Stimulated activated CD8-positive, alpha-beta memory T cell treated with anti-CD3 and anti-CD28 coated beads, Interleukin-15, amount 100 ng/mL, for 24 hours (primary cell): ENCODE data around the gene EXOC1L.
"Not testable (repeated sequence)": the region's sequence is repeated elsewhere in the genome, so short reads cannot be mapped to it uniquely, and the experiment has no call there.

ENCODE experiments used
- DNase-seq: peaks from one replicate; pipeline ENCODE4 v3.0.0-alpha.2; 2020; ENCODE audit warnings: low read depth

EXOC1L gene

DNA sequence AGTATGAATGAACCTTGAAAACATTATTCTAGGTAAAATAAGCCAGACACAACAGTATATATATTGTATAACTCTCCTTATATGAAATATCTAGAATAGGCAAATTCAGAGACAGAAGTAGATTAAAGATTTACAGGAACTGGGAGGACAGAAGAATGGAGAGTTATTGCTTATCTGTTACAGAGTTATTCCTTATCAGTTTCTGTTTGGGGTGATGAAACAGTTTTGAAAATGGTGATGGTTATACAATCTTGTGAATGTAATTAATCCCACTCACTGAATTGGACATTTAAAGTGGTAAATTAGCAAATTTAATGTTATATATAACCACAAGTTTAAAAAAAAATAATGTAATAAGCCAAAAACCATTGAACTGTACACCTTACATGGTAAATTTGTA, 19.4 kb downstream of the EXOC1L start:
- DNase-seq: no peak

DNA sequence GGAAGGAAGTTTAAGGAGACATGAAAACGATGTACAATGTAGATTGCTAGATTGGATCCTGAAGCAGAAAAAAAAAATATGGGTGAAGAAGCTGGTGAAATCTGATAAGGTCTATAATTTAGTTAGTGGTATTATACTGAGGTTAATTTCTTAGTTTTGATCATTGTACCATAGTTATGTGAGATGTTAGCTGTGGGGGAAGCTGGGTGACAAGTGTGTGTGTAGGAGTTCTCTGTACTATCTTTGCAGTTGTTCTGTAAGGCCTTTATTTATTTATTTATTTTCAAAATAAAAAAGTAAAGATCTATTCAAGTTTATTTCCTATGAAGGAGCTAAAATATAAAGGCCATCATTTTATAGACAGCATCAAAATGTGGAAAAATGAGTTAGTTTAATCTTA, 21.4 kb downstream of the EXOC1L start:
- no peak for DNase-seq

DNA sequence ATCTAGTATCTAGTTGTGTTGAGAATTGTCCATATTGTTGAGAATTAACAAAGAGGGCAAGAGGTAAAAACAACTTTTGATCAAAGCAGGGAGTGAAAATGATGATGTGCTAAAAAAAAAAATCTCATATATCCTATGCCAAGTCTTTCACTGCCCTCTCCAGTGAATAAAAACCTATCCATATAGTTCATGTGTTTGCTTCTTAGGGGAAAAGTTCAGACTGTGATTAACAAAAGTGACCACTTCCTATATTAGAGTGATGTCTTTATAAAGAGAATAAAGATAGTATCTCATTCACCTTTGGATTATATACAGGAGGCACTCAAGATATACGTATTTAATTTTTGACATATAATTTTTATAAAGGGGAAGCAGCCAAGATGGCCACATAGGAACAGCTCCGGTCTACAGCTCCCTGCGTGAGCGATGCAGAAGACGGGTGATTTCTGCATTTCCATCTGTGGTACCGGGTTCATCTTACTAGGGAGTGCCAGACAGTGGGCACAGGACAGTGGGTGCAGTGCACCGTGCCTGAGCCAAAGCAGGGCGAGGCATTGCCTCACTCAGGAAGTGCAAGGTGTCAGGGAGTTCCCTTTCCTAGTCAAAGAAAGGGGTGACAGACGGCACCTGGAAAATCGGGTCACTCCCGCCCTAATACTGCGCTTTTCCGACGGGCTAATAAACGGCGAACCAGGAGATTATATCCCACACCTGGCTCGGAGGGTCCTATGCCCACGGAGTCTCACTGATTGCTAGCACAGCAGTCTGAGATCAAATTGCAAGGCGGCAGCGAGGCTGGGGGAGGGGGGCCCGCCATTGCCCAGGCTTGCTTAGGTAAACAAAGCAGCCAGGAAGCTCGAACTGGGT, 22.0 kb downstream of the EXOC1L start:
- not testable (repeated sequence) for DNase-seq

DNA sequence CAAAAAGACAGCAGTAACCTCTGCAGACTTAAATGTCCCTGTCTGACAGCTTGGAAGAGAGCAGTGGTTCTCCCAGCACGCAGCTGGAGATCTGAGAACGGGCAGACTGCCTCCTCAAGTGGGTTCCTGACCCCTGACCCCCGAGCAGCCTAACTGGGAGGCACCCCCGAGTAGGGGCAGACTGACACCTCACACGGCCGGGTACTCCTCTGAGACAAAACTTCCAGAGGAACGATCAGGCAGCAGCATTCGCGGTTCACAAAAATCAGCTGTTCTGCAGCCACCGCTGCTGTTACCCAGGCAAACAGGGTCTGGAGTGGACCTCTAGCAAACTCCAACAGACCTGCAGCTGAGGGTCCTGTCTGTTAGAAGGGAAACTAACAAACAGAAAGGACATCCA, 22.7 kb downstream of the EXOC1L start:
- not testable (repeated sequence) for DNase-seq

DNA sequence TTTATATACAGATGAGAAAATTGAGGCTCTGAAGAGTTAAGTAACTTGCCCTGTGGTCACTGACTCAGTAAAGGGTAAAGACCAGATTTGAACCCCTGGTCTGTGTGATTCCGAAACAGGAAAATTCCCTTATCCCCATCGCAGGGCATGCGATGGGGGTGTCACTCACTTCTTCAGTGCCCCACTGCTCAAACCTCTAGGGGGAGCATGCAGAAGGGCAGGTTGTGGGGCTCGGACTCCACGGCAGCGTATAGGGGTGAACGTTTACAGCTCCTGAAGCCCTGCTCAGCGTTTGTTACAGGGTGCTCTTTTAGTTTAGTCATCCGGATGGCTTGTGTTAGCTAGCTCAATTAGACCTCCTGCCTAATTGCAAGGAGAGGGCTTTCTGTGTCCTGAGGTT, 30.1 kb downstream of the EXOC1L start:
- DNase-seq: no peak

DNA sequence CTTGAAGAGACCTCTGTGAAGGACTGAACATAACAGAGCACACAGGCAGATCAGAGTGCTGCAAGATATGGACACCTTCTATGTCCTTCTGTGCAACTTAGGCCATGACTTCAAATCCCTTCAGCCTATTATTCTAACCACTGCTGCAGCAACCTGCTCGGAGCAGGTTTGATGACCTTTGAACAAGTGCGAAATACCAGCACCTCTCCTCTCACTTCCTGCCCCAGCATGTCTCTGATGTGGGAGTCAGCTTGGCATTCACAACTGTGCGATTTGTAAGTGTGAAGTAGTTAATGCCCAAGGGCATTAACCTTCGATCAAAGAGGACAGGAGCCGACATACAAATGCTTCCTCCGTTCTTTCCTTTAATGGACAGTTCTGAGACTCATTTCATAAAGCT, 32.3 kb downstream of the EXOC1L start:
- no peak for DNase-seq

DNA sequence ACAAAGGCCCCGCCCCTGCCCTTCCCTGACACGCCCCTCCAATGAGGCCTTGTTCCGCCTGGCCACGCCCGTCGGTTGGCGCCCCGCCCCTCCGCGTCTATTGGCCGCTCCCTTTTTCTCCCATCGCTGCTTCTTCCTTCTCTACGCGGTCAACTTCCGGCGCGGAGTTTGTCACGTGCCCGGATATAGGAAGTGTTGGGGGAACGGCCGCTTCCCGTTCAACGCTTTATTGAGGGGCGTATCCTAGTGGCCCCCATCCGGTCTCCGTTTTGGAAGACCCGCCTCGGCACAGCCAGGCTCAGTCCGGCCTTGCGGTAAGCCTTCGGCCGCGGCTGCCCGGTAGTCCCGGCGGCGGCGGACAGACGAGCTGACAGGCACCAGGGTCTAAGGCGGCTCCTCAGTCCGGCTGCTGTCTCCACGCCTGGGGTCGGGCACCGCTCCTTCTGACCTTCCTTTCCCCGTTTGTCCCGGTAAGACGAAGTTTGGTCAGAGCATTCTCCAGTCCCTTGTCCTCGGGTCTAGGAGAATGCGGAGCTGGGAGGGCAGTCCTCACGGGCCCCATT, 34.0 kb downstream of the EXOC1L start, which contains the start of gene EXOC1:
TSS of gene EXOC1 (plus strand) at position 165 of the 563 bp plus-strand sequence. CDS start 4,676 bp downstream, outside the sequence.
- DNase-seq: peak; percentile 95

DNA sequence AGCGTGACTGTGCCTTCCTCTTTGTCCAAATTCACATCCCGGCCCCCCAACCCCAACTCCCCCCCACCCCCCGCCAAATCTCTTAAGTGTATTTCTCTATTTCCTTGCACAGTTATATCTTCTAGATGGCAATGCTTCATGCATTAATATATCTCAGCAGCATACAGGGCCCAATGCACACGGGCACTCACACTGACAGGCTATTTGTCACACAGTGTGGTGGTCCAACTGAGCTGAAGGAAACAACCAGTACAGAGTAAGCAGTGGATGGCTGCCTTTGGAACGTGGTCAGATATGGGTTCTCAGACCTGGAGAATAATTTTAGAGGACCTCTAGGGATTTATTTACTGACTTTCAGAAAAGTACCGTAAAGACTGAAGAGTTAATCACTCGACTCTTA, 34.5 kb downstream of the EXOC1L start:
- DNase-seq: no peak

DNA sequence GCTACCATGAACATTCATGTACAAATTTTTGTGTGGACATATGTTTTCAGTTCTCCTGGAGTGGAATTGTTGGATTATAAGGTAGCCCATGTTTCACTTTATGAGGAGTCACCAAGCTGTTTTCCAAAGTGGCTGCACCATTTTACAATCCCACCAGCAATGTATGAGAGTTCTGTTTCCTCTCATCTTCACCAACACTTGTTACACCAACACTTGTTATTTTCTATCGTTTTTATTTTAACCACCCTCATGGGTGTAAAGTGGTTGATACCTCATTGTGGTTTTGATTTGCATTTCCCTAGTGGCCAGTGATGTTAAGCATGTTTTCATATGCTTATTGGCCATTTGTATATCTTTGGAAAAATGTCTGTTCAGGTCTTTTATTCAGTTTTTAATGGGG, 38.0 kb downstream of the EXOC1L start:
- DNase-seq: no peak

DNA sequence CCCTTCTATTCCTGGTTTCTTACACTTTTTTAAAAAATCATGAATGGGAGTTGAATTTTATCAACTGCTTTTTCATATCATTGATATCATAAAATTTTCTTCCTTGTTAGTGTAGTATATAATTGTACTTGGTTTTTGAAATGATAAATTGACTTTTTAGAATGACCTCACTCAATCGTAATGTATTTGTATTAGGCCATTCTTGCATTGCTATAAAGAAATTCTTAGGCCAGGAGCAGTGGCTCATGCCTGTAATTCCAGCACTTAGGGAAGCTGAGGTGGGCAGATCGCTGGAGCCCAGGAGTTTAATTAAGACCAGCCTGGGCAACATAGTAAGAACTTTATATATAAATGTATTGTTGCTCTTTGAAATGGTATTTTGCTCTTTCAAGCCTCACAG, 40.1 kb downstream of the EXOC1L start:
- DNase-seq: no peak

DNA sequence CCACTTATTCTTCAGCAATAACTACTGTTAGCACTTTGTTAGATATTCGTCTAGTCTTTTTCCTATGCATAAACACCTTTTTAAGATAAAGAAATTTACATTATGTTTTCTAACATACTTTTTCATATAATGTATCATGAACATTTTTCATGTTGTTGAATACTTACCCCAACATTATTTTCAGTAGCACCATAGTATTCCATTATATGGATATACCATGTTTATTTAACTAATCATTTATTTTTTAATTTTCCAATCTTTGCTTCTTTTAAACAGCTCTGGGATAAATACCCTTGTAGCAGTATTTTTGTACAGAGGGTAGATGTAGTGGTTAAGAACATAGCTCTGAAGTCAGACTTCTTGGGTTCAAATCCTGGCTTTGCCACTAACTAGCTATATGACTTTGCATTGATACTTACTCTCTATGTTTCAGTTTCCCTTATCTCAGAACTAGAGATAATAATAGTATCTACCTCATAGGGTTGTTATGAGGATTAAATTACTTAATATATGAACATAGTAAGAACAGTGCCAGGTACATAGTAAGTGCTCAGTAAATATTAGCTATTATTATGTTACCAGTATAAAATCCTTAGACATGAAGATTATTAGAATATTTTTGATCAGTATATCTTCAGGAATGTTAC, 45.1 kb downstream of the EXOC1L start:
- DNase-seq: no peak

DNA sequence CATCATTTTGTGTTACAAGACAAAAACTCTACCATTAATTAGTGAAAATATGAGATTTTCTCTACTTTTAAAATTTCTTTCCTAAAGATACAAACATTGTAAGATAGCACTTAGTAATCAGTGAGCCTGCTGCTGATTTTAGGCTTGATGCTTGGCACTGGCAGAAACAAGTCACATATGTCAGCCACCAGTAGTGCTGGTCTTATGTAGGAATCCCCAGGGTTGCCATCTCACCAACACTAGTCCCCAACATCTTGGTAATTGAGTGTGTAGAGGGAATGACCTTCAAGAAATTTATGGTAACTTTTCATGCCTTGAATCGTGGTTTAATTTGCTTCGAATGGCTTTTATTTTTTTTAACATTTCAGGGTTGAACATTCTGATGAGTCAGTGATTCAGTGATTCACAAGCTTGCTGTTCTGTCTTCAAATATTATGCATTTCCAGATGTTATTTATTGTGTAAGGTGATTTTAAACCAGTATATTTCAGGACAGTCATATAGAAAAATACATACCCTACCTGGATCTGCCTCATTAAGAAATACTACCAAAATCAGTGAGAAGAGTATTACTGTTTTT, 45.7 kb downstream of the EXOC1L start:
- DNase-seq: no peak

DNA sequence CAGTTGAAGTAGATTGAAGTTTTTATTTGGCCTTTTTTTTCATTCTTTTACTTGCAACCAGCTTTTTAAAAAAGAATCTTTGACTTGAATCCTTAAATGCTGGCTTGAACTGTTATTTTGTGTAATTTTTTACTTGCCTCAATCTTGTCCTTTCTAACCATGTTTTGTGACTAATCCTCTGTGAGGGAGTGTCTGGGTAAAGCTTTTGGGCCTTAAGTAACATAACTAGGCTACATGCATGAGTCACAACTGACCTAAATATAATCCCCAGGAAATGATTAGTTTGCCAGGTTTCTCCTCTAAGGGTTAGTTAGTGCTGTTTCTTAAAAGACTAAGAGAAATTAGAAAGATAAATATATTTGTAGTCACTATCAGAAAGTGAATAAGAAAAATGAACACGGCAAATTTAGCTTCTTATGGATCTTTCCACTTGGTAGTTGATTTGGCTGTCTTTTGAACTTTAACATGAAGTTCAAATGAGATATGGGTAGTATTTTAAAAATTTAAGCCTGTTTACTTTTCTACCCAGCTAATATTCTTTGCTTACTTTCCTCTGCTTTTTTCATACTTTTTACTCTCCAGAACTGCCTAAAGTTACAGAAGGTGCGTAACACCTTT, 46.8 kb downstream of the EXOC1L start:
- no peak for DNase-seq

DNA sequence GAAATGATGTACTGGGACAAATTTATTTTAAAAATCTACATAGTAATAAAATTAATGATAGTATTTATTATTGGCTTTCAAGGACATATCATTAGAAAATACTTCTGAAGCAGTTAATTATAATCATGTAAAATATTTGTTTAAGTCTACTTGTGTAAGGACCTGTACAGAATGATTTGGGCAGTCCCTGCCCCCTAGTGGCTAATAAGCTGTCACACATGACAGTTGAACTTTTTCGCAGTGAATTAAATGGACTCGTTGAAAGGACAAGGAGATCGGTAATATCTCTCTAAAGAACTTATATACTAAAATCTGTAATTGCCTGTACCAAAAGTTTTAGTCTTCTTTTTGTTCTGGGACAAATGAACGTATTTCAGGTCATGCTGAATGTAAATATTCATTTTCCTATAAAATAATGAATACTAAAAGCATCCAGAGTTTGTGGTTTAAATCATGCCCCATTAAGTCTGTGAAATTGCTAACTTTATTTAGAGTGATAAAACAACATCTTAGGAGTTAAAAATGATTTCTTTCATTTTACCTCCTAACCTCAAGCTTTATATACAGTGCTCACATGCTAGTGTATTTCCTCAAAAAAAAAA, 47.5 kb downstream of the EXOC1L start:
- DNase-seq: no peak

DNA sequence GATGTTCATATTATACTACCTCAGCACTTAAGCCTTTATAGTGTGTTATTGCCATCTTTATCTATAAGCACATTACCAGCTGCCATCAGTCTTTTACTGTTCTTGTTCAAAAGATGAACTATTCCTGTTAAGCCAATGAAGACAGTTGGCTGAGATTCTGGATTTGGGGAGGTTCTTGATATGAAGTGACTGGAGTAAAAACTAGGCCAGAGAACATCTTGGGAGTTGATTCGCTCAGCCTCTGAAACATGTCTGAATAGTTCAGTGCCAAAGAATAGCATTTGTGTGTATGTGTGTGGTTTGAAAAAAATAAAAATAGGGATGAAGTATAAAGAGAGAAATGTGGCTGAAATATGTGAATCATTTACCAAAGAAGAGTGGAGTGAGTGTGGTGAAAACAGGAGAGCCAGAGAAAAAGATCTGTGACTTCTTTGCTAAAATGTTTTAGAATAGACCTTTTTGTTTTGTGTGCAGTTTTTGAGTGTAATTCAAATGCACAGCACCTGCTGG, 49.0 kb downstream of the EXOC1L start:
- no peak for DNase-seq

DNA sequence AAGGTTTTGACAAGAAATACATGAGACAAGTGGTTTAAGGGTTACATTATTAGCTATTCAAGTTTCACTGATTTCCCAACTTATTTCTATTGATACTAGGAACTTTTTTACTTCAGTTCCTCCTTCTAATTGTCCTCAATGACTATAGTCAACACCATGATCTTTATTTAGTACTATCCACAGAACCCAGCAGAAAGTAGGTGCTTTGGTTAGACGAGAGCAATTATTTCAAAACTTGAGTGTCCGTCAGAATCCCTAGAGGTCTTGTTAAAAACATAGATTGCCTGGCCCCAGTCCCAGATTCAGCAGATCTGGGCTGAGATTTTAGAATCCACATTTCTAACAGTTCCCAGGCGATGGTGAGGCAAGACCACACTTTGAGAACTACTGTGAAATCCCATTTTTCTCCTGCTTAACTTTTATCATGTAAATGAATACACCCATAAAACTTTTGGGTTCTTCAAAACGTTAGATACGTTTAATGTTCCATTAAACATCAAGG, 51.8 kb downstream of the EXOC1L start:
- DNase-seq: no peak

DNA sequence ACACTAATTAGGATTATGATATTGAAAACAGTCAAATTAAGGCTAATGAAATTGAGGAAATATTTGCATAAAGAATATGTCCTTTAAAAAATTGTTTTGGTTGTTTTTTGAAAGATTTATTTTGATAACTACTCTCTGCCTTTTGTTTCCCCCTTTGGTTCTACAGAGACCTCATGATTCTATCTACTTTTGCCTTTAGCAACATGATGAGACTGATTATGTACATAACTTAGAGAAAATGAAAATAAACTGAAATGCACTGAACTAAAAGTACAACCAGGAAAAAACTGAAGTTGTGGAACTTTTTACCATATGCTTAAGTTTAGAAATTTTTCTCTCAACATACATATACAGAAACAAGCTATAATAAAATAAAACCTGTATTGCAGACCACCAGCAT, 55.2 kb downstream of the EXOC1L start:
- no peak for DNase-seq

DNA sequence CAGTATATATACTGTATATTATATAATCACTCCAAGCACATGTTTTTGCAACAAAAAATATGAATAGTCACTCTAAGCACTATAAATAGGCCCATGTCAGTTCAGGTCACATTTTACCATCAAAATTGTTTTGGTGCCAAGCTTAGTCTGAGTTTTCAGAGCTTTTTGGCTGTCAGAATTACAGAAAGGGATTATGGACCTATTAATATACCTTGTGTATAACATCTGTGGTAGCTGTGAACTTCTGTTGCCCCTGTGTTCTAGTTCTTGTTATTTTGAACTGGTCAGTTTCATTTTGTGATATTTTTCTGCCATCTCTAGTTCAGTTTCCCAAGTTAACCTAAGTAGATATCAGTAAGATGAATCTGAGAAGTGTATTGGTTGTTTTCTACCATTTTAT, 56.8 kb downstream of the EXOC1L start:
- DNase-seq: no peak

DNA sequence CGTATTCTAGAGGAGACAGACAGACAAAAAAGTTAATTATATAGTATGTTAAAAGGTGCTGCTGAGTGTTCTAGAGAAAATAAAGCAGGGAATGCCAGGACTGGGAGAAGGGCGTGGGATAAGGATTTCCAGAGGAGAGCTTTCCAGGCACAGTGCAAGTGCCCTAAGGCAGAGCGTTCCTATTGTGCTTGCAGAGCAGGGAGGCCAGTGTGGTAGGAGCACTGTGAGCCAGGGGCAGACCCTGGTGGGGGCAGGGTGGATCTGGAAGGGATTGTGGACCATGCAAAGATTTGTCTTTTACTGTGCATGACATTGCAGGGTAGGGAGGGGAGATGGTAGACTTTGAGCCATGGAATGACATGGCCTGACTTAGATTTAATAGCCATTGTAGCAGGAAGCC, 59.6 kb downstream of the EXOC1L start:
- DNase-seq: no peak

DNA sequence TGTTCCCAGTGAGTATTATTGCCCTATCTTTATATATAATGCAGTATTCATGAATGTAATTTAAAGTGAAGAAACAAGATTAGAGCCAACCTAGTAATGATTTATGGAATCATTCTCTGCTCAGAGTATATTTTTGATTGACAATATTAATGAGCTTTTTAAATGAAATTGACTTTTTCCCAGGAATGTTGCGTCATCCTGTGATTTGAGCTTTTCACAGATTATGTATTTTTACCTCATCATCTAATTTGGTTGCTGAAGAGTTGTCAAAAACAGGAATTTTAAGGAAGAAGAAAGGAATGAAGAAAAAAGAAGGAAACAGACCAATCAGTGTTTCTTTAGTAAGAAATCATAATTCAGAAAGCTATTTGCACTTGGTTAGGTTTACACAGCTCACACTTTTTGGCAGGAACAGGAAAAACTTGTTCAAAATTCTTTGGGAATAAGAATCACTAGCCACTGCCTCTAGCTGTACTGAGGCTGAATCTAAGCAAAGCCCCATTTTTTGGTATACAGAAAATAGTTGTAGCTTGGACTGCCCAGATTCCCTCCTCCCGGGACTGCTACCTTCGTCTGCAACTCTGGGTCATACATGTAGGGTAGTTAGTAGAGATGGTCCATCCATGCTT, 61.2 kb downstream of the EXOC1L start:
- DNase-seq: no peak
